SK-N-SH (cell line): ENCODE results near the gene HOMER2. TPM values are rescaled to one million over a fixed set of nuclear protein-coding genes. Genes with fewer than 3 reads are reported as not detected.

ENCODE experiments used
- CTCF ChIP-seq: fragments of 200-600 bp; sonication (generic); IDR thresholded peaks from 2 replicates; pipeline ENCODE4 v1.6.1; 2017; ENCODE audit warnings: antibody characterized with exemption, mild to moderate bottlenecking, moderate library complexity
- EP300 ChIP-seq, 2 experiments: IDR thresholded peaks; 2 replicates each; pipeline versions ENCODE4 v1.4.0 to v1.6.1; 2012; ENCODE audit warnings: borderline replicate concordance in 1 of 2, low read depth in 1 of 2, low read length in 1 of 2
- FOSL2 ChIP-seq: IDR thresholded peaks from 2 replicates; pipeline ENCODE4 v1.4.0; 2012; ENCODE audit warnings: low read depth, mild to moderate bottlenecking, moderate library complexity, borderline replicate concordance
- FOXJ3 ChIP-seq: sonication (generic); formaldehyde crosslinking; IDR thresholded peaks from 2 replicates; pipeline ENCODE4 v1.5.1; 2020; ENCODE audit warnings: mild to moderate bottlenecking, missing genetic modification reagents
- GABPA ChIP-seq: IDR thresholded peaks from 2 replicates; pipeline ENCODE4 v1.4.0; 2012; ENCODE audit warnings: low read depth, mild to moderate bottlenecking
- JUND ChIP-seq: IDR thresholded peaks from 2 replicates; pipeline ENCODE4 v1.4.0; 2012
- NRF1 ChIP-seq: IDR thresholded peaks from 2 replicates; pipeline ENCODE4 v1.6.1; 2012; ENCODE audit warnings: low read depth, mild to moderate bottlenecking, low read length
- RAD21 ChIP-seq: IDR thresholded peaks from 2 replicates; pipeline ENCODE4 v1.6.1; 2012; ENCODE audit warnings: mild to moderate bottlenecking, low read length
- RCOR1 ChIP-seq: fragments of 150-350 bp; IDR thresholded peaks from 2 replicates; pipeline ENCODE4 v1.6.1; 2017; ENCODE audit warnings: antibody characterized with exemption, low read length
- REST ChIP-seq: IDR thresholded peaks from 2 replicates; pipeline ENCODE4 v1.6.1; 2012; ENCODE audit warnings: mild to moderate bottlenecking, low read depth, low read length, moderate library complexity
- RFX5 ChIP-seq: IDR thresholded peaks from 2 replicates; pipeline ENCODE4 v1.6.1; 2012; ENCODE audit warnings: mild to moderate bottlenecking, improper control_type of control experiment, low read length
- RXRA ChIP-seq: IDR thresholded peaks from 2 replicates; pipeline ENCODE4 v1.4.0; 2012; ENCODE audit warnings: low read depth, mild to moderate bottlenecking, borderline replicate concordance
- SIN3A ChIP-seq: IDR thresholded peaks from 2 replicates; pipeline ENCODE4 v1.6.1; 2012; ENCODE audit warnings: low read depth, mild to moderate bottlenecking, low read length, moderate library complexity, borderline replicate concordance
- TEAD4 ChIP-seq: IDR thresholded peaks from 2 replicates; pipeline ENCODE4 v1.4.0; 2012; ENCODE audit warnings: mild to moderate bottlenecking, borderline replicate concordance; ENCODE audit not compliant: insufficient read depth
- USF1 ChIP-seq: IDR thresholded peaks from 2 replicates; pipeline ENCODE4 v1.4.0; 2012; ENCODE audit warnings: low read depth, borderline replicate concordance
- USF2 ChIP-seq: fragments of 150-350 bp; IDR thresholded peaks from 2 replicates; pipeline ENCODE4 v1.6.1; 2017; ENCODE audit warnings: antibody characterized with exemption, low read length, low read depth, borderline replicate concordance
- polyA plus RNA-seq, 3 experiments: library from polyadenylated mRNA; depleted of rRNA; stranded (reverse); fragments of >200 nt; gene quantifications; 2 replicates each; pipeline ENCODE4 v1.2.3, GENCODE V29; 2012

HOMER2 gene
- polyA plus RNA-seq, 1 of the 3 experiments (the other 2 are of a cell fraction) = 7.3 TPM

GRCh38 chr15:82985688-82986441 lies 33.3 kb upstream of the HOMER2 start, which contains the start of gene RAMAC (continued):
- no peak for TF ChIP-seq USF2
- peak; percentile 67; the same call in 1 of the 2 replicates for TF ChIP-seq SIN3A
- TF ChIP-seq JUND = no peak
- no peak for TF ChIP-seq RFX5
- no peak for TF ChIP-seq RXRA
- TF ChIP-seq GABPA = peak; percentile 87
- TF ChIP-seq FOXJ3 = no peak
- TF ChIP-seq FOSL2 = no peak
- 0 out of 4 replicates have a peak, but pooled peaks of 1 of the 2 experiments have one; percentile 22 for TF ChIP-seq EP300 (IDR thresholded peaks at IDR 0.05; ENCODE audit: borderline replicate concordance in 1 of 2, low read depth in 1 of 2, low read length in 1 of 2)
- TF ChIP-seq TEAD4 = no peak
- no peak for TF ChIP-seq RCOR1
- TF ChIP-seq CTCF = no peak
- TF ChIP-seq NRF1 = no peak
- 0 out of 2 replicates have a peak, but pooled peaks have one; percentile 4 for TF ChIP-seq RAD21
- peak; percentile 79 for TF ChIP-seq USF1
- no peak for TF ChIP-seq REST
